Measurements from ENCODE around the gene ZC3H14. TPM values are rescaled to one million over a fixed set of nuclear protein-coding genes. Genes with fewer than 3 reads are reported as not detected.

ZC3H14 gene
- total and polyA plus RNA-seq, 2 donors (not counting 1 experiment from before 2014, with no cell fraction given), result 31.1 to 47.0 TPM

- no peaks in the 10 kb centered on the region for H3K9me3 Mint-ChIP-seq (ENCODE audit: insufficient read depth)
- H3K9ac ChIP-seq (ENCODE audit: low read length), result no peak overlapping the region
- H3K27me3 ChIP-seq (replicated peaks in 1 of 4; ENCODE audit: control extremely low read depth in 1 of 4, control insufficient read depth in 3 of 4, insufficient read depth in 4 of 4, low read length in 3 of 4), result no peaks in the 10 kb centered on the region
- H3K79me2 ChIP-seq (ENCODE audit: control insufficient read depth, insufficient read depth, low read length), result no peaks in the 10 kb centered on the region
- no peak overlapping the region for H3K4me3 Mint-ChIP-seq
- 92% methylated on average over 2 of the region's 4 CpGs for WGBS (ENCODE audit: insufficient coverage)
- peaks cover 17 to 73% of the 10 kb centered on the region in 2 experiments for H3K36me3 ChIP-seq (replicated peaks in 1 of 2; ENCODE audit: control extremely low read depth in 1 of 2, control insufficient read depth in 1 of 2, extremely low read depth in 1 of 2, insufficient read depth in 2 of 2, low read length in 1 of 2)
- CTCF ChIA-PET, result no interaction called here
- DNase-seq, result no peak
- H3K4me1 ChIP-seq (ENCODE audit: control insufficient read depth in 2 of 2, insufficient read depth in 2 of 2, low read length in 2 of 2), result no peaks in the 10 kb centered on the region
- no peak overlapping the region for H3K4me3 ChIP-seq (ENCODE audit: control extremely low read depth in 1 of 5, extremely low read depth in 1 of 5, insufficient read depth in 1 of 5, low read depth in 2 of 5, low read length in 4 of 5)
- no peak for ATAC-seq (ENCODE audit: low read depth)
- no peak overlapping the region for H3K27ac ChIP-seq (ENCODE audit: low read length in 2 of 2)
- intact Hi-C loops (cut with micrococcal nuclease), result no loop called here
- POLR2A ChIA-PET, result no interaction called here
- H4K20me1 ChIP-seq (ENCODE audit: control insufficient read depth, insufficient read depth, low read length, poor library complexity, severe bottlenecking), result no peaks in the 10 kb centered on the region
- TF ChIP-seq EZH2 (IDR thresholded peaks at IDR 0.05; ENCODE audit: borderline replicate concordance, insufficient read depth, low read depth, low read length, poor library complexity, severe bottlenecking), result no peak
- no peak for TF ChIP-seq CTCF (IDR thresholded peaks at IDR 0.05)
- no peak overlapping the region for H2AFZ ChIP-seq (ENCODE audit: insufficient read depth, low read depth, low read length, poor library complexity, severe bottlenecking)
- no peak overlapping the region for H3K4me2 ChIP-seq (replicated peaks; ENCODE audit: low read depth, low read length, poor library complexity, severe bottlenecking)
- peaks cover 3 to 8% (median 6%) of the 10 kb centered on the region in 3 donors for H3K9me3 ChIP-seq (ENCODE audit: control extremely low read depth in 1 of 3, control insufficient read depth in 2 of 3, insufficient read depth in 1 of 3, low read length in 2 of 3)
- H3K27me3 Mint-ChIP-seq, result no peaks in the 10 kb centered on the region
- no peak overlapping the region for H3K27ac Mint-ChIP-seq
- H3K4me1 Mint-ChIP-seq, result no peaks in the 10 kb centered on the region
Observed at GRCh38 chr14:88572117-88572516, 9.3 kb downstream of the ZC3H14 start.

GRCh38 chr14:88576222-88576621 is 13.4 kb downstream of the ZC3H14 start:
- 100% methylated on average over 4 of the region's 5 CpGs for whole genome bisulfite sequencing (ENCODE audit: insufficient coverage)
- intact Hi-C loops (cut with micrococcal nuclease), result no loop called here
- ATAC-seq (ENCODE audit: low read depth) (no peak), DNase-seq (no peak)
- Mint-ChIP-seq H3K27ac (no peak overlapping the region), H3K9me3 (ENCODE audit: insufficient read depth) (no peaks in the 10 kb centered on the region), H3K4me1 (no peaks in the 10 kb centered on the region), H3K27me3 (no peaks in the 10 kb centered on the region), H3K4me3 (no peak overlapping the region)
- H3K36me3 ChIP-seq (replicated peaks in 1 of 2; ENCODE audit: control extremely low read depth in 1 of 2, control insufficient read depth in 1 of 2, extremely low read depth in 1 of 2, insufficient read depth in 2 of 2, low read length in 1 of 2), result peaks cover 8 to 76% of the 10 kb centered on the region in 2 experiments
- no peak overlapping the region for H3K27ac ChIP-seq (ENCODE audit: low read length in 2 of 2)
- H2AFZ ChIP-seq (ENCODE audit: insufficient read depth, low read depth, low read length, poor library complexity, severe bottlenecking), result no peak overlapping the region
- H3K27me3 ChIP-seq (replicated peaks in 1 of 4; ENCODE audit: control extremely low read depth in 1 of 4, control insufficient read depth in 3 of 4, insufficient read depth in 4 of 4, low read length in 3 of 4), result no peaks in the 10 kb centered on the region
- no peak overlapping the region for H3K4me2 ChIP-seq (replicated peaks; ENCODE audit: low read depth, low read length, poor library complexity, severe bottlenecking)
- no peaks in the 10 kb centered on the region for H4K20me1 ChIP-seq (ENCODE audit: control insufficient read depth, insufficient read depth, low read length, poor library complexity, severe bottlenecking)
- no peaks in the 10 kb centered on the region for H3K4me1 ChIP-seq (ENCODE audit: control insufficient read depth in 2 of 2, insufficient read depth in 2 of 2, low read length in 2 of 2)
- CTCF ChIA-PET, result interaction anchor here (0.7 kb wide), 1 partner anchor 631 kb away, joined by 3 read pairs; no protein-coding TSS in a partner anchor
- H3K79me2 ChIP-seq (ENCODE audit: control insufficient read depth, insufficient read depth, low read length), result no peaks in the 10 kb centered on the region
- no peak overlapping the region for H3K9ac ChIP-seq (ENCODE audit: low read length)
- POLR2A ChIA-PET, result no interaction called here
- no peak for TF ChIP-seq CTCF (IDR thresholded peaks at IDR 0.05)
- no peak for TF ChIP-seq EZH2 (IDR thresholded peaks at IDR 0.05; ENCODE audit: borderline replicate concordance, insufficient read depth, low read depth, low read length, poor library complexity, severe bottlenecking)
- H3K9me3 ChIP-seq (ENCODE audit: control extremely low read depth in 1 of 3, control insufficient read depth in 2 of 3, insufficient read depth in 1 of 3, low read length in 2 of 3), result no peaks in the 10 kb centered on the region
- no peak overlapping the region for H3K4me3 ChIP-seq (ENCODE audit: control extremely low read depth in 1 of 5, extremely low read depth in 1 of 5, insufficient read depth in 1 of 5, low read depth in 2 of 5, low read length in 4 of 5)
